ENCODE results near the gene TAX1BP3. TPM values are rescaled to one million over a fixed set of nuclear protein-coding genes. Genes with fewer than 3 reads are reported as not detected.

TAX1BP3 gene
- total and polyA plus RNA-seq, 2 of the 13 experiments (the other 11 are each of a cell fraction or from before 2014, with no cell fraction given) = 16.7 to 45.1 TPM

DNA sequence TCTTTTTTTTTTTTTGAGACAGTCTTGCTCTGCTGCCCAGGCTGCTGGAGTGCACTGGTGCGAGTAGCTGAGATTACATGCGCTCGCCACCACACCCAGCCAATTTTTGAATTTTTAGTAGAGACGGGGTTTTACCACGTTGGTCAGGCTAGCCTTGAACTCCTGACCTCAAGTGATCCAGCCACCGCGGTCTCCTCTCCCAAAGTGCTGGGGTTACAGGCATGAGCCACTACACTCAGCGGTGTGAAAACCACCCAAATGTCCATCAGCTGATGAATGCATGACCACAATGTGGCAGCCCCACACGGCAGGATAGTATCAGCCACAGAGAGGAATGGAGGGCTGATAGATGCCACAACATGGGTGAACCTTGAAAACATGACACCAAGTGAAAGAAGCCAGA lies 25.5 kb upstream of the TAX1BP3 start:
- Histone ChIP-seq H3K27ac (ENCODE audit: extremely low read length, insufficient read depth, low read length) (no peak overlapping the region), H3K4me2 (ENCODE audit: low read depth, low read length) (no peak overlapping the region), H3K4me1 (ENCODE audit: insufficient read depth, low read length) (peaks cover 17% of the 10 kb centered on the region), H3K4me3 (replicated peaks in 1 of 3; ENCODE audit: insufficient read depth in 1 of 3, low read depth in 2 of 3, low read length in 3 of 3) (no peak overlapping the region), H3K27me3 (ENCODE audit: control insufficient read depth in 1 of 2, insufficient read depth in 2 of 2, low read length in 2 of 2) (peaks cover 0 to 35% of the 10 kb centered on the region in 2 experiments; a peak in 2 of 5 replicates), H4K20me1 (ENCODE audit: insufficient read depth, low read length) (no peaks in the 10 kb centered on the region), H2AFZ (ENCODE audit: low read length) (no peak overlapping the region), H3K9me3 (ENCODE audit: low read length) (peaks cover 12% of the 10 kb centered on the region), H3K36me3 (replicated peaks in 1 of 2; ENCODE audit: control insufficient read depth in 1 of 2, insufficient read depth in 2 of 2, low read length in 2 of 2) (no peaks in the 10 kb centered on the region), H3K79me2 (ENCODE audit: insufficient read depth, low read length) (no peaks in the 10 kb centered on the region), H3K9ac (ENCODE audit: insufficient read depth, low read depth, low read length) (no peak overlapping the region)
- FAIRE-seq = no peak
- ChIA-PET CTCF (ENCODE audit: low intra/inter-chr PET ratio, low total read pairs) (no interaction called here), POLR2A (no interaction called here)
- intact Hi-C loops (cut with micrococcal nuclease; ENCODE audit: unreplicated experiment) (no loop called here), in situ Hi-C loops (cut with HindIII; ENCODE audit: extremely low pct_ligation_motif_present, low pct_unique_long_range_greater_than_20kb) (no loop called here)
- no peak for DNase-seq (ENCODE audit: low spot score)
- no peak for ATAC-seq
- no peak for TF ChIP-seq ZC3H13 (CRISPR knock-in tag; IDR thresholded peaks at IDR 0.05)
- TF ChIP-seq SMARCE1 (IDR thresholded peaks at IDR 0.05; ENCODE audit: borderline replicate concordance) = no peak
- no peak for TF ChIP-seq ZNF781 (CRISPR knock-in tag; IDR thresholded peaks at IDR 0.05; ENCODE audit: borderline replicate concordance, not compliant biosample characterization)
- TF ChIP-seq NFRKB (IDR thresholded peaks at IDR 0.05) = no peak
- TF ChIP-seq, protein P1, sequence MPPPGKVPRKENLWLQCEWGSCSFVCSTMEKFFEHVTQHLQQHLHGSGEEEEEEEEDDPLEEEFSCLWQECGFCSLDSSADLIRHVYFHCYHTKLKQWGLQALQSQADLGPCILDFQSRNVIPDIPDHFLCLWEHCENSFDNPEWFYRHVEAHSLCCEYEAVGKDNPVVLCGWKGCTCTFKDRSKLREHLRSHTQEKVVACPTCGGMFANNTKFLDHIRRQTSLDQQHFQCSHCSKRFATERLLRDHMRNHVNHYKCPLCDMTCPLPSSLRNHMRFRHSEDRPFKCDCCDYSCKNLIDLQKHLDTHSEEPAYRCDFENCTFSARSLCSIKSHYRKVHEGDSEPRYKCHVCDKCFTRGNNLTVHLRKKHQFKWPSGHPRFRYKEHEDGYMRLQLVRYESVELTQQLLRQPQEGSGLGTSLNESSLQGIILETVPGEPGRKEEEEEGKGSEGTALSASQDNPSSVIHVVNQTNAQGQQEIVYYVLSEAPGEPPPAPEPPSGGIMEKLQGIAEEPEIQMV (CRISPR knock-in tag; IDR thresholded peaks at IDR 0.05; ENCODE audit: low read depth) = no peak
- TF ChIP-seq ZKSCAN1 (IDR thresholded peaks at IDR 0.05; ENCODE audit: low read length) = no peak
- WGBS (ENCODE audit: low lambda C conversion rate) = 59% methylated on average over 9 of the region's 9 CpGs
- no TSS peak for BruUV-seq (replicated peaks)

DNA sequence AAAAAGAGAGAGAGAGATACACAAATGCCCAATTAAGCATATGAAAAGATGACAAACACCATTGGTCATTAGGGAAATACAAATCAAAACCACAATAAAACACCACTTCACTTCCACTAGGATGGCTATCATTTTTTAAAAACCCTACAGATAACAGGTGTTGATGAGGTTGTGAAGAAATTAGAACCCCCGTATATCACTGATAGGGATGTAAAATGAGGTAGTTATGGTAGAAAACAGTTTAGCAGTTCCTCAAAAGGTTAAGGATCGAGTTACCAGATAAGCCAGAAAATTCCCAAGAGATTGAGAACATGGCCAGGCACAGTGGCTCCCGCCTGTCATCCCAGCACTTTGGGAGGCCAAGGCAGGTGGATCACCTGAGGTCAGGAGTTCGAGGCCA lies 24.8 kb upstream of the TAX1BP3 start:
- H3K9me3 ChIP-seq (ENCODE audit: low read length) = peaks cover 7% of the 10 kb centered on the region
- H3K36me3 ChIP-seq (replicated peaks in 1 of 2; ENCODE audit: control insufficient read depth in 1 of 2, insufficient read depth in 2 of 2, low read length in 2 of 2) = no peaks in the 10 kb centered on the region
- H4K20me1 ChIP-seq (ENCODE audit: insufficient read depth, low read length) = no peaks in the 10 kb centered on the region
- H3K4me1 ChIP-seq (ENCODE audit: insufficient read depth, low read length) = peaks cover 17% of the 10 kb centered on the region
- H3K79me2 ChIP-seq (ENCODE audit: insufficient read depth, low read length) = no peaks in the 10 kb centered on the region
- H3K27ac ChIP-seq (ENCODE audit: extremely low read length, insufficient read depth, low read length) = no peak overlapping the region
- H2AFZ ChIP-seq (ENCODE audit: low read length) = no peak overlapping the region
- no peak overlapping the region for H3K9ac ChIP-seq (ENCODE audit: insufficient read depth, low read depth, low read length)
- ChIA-PET POLR2A (no interaction called here), CTCF (ENCODE audit: low intra/inter-chr PET ratio, low total read pairs) (no interaction called here)
- FAIRE-seq (no peak), DNase-seq (ENCODE audit: low spot score) (no peak), ATAC-seq (no peak)
- 52% methylated on average over 4 of the region's 4 CpGs for WGBS (ENCODE audit: low lambda C conversion rate)
- H3K4me2 ChIP-seq (ENCODE audit: low read depth, low read length) = no peak overlapping the region
- intact Hi-C loops (cut with micrococcal nuclease; ENCODE audit: unreplicated experiment) = no loop called here
- in situ Hi-C loops (cut with HindIII; ENCODE audit: extremely low pct_ligation_motif_present, low pct_unique_long_range_greater_than_20kb) = no loop called here
- TF ChIP-seq, protein P2, sequence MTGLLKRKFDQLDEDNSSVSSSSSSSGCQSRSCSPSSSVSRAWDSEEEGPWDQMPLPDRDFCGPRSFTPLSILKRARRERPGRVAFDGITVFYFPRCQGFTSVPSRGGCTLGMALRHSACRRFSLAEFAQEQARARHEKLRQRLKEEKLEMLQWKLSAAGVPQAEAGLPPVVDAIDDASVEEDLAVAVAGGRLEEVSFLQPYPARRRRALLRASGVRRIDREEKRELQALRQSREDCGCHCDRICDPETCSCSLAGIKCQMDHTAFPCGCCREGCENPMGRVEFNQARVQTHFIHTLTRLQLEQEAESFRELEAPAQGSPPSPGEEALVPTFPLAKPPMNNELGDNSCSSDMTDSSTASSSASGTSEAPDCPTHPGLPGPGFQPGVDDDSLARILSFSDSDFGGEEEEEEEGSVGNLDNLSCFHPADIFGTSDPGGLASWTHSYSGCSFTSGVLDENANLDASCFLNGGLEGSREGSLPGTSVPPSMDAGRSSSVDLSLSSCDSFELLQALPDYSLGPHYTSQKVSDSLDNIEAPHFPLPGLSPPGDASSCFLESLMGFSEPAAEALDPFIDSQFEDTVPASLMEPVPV (CRISPR knock-in tag; IDR thresholded peaks at IDR 0.05) = no peak
- TF ChIP-seq ZNF326 (CRISPR knock-in tag; IDR thresholded peaks at IDR 0.05; ENCODE audit: borderline replicate concordance) (no peak), ZNF317 (CRISPR knock-in tag; IDR thresholded peaks at IDR 0.05) (no peak), PAF1 (CRISPR knock-in tag; IDR thresholded peaks at IDR 0.05) (no peak)
- TF ChIP-seq, protein P3, sequence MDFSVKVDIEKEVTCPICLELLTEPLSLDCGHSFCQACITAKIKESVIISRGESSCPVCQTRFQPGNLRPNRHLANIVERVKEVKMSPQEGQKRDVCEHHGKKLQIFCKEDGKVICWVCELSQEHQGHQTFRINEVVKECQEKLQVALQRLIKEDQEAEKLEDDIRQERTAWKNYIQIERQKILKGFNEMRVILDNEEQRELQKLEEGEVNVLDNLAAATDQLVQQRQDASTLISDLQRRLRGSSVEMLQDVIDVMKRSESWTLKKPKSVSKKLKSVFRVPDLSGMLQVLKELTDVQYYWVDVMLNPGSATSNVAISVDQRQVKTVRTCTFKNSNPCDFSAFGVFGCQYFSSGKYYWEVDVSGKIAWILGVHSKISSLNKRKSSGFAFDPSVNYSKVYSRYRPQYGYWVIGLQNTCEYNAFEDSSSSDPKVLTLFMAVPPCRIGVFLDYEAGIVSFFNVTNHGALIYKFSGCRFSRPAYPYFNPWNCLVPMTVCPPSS (IDR thresholded peaks at IDR 0.05) = no peak
- BruUV-seq (replicated peaks) = no TSS peak
- H3K27me3 ChIP-seq (ENCODE audit: control insufficient read depth in 1 of 2, insufficient read depth in 2 of 2, low read length in 2 of 2) = peaks cover 0 to 29% of the 10 kb centered on the region in 2 experiments; a peak in 2 of 5 replicates
- no peak overlapping the region for H3K4me3 ChIP-seq (replicated peaks in 1 of 3; ENCODE audit: insufficient read depth in 1 of 3, low read depth in 2 of 3, low read length in 3 of 3)
